Measurements from ENCODE around the gene CEP135.

DNA sequence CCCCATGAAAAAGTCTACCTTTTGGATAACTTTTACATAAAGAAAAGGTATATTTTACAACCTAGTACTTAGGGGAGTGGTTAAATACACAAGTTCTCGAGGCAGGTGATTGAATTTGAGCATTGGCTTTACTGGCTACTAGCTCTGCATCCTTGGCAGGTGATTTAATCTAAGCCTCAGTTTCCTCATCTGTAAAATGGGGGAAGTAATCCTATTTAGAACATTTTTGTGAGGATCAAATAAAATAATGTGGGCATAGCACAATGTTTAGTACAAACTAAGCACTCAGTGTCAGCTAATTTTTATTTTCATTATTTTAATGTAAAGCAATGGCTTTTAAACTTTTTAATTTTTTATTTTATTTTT, 102.9 kb downstream of the CEP135 start:
- TF ChIP-seq, protein P1, sequence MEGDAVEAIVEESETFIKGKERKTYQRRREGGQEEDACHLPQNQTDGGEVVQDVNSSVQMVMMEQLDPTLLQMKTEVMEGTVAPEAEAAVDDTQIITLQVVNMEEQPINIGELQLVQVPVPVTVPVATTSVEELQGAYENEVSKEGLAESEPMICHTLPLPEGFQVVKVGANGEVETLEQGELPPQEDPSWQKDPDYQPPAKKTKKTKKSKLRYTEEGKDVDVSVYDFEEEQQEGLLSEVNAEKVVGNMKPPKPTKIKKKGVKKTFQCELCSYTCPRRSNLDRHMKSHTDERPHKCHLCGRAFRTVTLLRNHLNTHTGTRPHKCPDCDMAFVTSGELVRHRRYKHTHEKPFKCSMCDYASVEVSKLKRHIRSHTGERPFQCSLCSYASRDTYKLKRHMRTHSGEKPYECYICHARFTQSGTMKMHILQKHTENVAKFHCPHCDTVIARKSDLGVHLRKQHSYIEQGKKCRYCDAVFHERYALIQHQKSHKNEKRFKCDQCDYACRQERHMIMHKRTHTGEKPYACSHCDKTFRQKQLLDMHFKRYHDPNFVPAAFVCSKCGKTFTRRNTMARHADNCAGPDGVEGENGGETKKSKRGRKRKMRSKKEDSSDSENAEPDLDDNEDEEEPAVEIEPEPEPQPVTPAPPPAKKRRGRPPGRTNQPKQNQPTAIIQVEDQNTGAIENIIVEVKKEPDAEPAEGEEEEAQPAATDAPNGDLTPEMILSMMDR (IDR thresholded peaks at IDR 0.05; ENCODE audit: borderline replicate concordance, extremely low read depth, low read length, poor library complexity, severe bottlenecking) = no peak
- TF ChIP-seq EZH2 (IDR thresholded peaks at IDR 0.05; ENCODE audit: borderline replicate concordance, low read depth, low read length, severe bottlenecking) = no peak
